Inflammatory macrophage treated with lipopolysaccharide for 4 hours (primary cell): ENCODE data around the gene RAPGEF1.
A peak's percentile ranks its signal among the peaks of the same experiment; 100 is the strongest.

Source experiments
- DNase-seq: peaks from one replicate; pipeline ENCODE4 v3.0.0-alpha.2; 2020

The RAPGEF1 gene

DNA sequence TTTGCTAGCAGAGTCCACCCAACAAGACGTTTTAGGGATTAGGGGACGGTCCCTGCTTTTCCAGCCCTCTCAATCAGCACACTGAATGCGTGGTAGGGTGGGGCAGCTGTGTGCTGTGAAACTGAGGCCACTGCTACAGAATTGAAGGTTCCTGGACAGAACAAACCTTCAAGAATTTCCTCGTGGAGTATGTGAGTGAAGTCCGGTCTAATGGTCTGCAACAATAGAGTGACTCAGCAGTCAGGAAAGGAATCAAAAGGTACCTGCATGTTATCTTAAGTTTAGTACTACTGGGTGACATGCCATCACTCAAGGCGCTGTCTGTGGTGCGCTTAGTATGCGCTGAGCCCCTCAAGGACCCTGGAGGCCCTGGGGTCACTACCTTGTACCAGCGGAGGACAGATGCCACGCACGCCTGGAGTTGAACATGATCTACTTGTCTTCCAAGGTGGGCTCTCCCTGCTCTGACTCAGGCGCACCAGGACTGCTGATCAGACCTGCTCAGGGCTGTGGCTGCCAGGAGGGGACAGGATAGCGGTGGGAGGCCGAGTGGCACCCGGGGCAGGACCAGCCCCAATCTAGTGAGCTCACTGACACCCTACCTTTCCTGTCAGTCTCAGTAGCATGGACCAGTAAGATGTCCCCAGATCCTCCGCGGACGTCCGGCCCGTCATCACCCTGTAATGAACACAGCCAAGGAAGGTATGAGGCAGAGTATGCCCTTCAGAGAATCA, 144.0 kb downstream of the RAPGEF1 start:
- no peak for DNase-seq

DNA sequence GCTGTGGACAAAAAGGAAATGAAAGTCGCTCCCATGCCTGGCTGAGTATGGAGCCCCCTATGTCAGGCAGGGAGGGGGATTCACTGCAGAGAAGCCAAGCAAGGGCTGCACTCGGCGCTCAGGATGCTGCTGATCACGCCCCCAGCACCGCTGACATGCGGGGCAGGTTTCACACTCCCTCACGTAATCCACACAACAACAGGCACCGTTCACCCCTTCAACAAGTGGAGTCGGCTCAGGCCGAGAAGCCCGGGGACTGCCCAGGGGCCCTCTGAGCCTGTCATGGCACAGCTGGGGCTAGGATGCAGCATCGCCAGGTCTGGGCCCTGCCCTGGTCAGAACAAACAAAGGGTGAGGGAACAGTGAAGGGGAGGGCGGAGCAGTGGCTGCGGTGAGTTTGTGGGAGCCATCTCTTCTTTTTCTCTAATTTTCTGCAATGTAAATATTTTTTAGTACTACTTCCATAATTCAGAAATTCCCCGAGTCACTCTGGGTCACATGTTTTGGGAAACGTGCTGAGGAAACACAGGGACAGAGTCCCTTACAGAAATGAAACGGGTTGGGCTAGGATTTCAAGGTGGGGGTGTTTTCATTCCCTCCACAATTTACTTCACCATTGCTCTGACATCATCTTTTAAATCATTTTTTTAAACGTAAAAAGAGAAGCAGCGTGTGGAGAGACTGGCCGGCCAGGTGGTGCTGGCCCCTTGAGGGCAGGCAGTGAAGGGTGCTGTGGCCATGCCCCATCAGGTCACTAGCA, 144.8 kb downstream of the RAPGEF1 start:
- DNase-seq, result peak; percentile 77

DNA sequence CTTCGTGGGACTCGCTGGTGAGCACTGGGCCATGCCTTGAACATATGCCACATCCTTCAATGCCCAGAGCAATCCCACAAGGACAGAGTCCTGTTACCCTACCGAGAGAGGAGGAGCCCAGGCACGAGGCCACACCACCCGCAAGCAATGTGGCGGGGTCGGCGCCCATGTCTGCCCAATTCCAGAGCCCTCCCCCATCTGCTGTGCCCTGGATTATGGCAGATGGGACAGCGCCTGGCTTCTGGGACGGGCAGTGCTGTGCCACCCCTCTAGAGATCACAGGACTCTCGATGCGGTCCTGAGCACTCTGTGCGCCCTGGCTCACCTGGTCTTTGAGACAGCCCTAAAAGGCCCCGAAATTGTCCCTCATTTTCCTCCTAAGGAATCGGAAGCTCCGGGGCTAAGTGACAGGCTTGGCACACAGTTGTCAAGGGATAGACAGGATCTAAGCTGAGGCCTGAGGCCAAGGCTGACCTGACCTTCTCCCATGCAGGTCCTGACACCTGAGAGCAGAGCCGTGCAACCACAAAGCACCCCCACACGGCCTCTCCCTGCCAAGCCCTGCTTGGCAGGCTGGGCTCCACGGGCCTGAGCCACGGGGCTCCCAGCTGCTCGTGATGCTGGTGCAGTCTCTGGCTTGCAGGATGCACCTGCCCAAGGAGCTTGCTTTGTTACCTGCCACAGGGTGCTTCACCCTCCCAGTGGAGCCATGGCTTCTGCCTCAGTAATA, 145.8 kb downstream of the RAPGEF1 start:
- DNase-seq, result no peak

DNA sequence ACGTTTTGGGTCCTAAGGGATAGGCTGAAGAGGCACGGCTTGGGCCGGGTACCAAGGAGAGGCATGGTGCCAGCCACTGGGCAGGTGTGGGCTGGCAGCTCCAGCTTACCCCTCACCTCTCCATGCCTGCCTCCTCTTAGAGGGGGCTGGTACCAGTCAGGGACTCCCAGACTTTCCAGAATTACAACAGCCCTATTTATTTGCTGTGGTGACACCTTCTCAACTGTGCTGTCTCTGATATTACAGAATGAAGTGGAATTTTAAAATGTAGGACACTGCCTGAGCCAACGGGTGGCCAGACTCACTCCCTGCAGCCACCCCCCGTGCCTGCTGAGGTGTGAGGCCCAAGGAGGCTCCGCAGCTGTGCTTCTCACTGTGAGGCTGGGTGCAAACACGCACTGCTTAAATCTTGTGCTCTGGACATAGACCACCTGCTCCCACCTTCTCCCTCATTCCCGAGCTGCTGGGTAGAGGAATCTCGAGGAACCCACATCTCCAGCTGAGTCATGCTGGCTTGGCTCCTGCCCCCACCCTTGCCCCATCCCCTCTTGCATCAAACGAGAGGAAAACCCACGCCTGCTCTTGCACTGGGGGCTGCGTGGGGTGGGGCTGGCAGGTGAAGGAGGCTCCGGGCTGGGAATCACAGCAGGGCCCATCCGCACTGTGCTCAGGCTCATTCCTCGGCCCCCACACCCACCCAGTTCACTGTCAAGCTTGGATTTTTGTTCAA, 146.6 kb downstream of the RAPGEF1 start:
- peak; percentile 45 for DNase-seq

GRCh38 chr9:131591845-131592208, 148.0 kb downstream of the RAPGEF1 start:
- DNase-seq, result no peak

GRCh38 chr9:131590907-131591844, 148.7 kb downstream of the RAPGEF1 start:
- DNase-seq, result peak; percentile 68

GRCh38 chr9:131590449-131590848, 149.4 kb downstream of the RAPGEF1 start:
- DNase-seq, result no peak

DNA sequence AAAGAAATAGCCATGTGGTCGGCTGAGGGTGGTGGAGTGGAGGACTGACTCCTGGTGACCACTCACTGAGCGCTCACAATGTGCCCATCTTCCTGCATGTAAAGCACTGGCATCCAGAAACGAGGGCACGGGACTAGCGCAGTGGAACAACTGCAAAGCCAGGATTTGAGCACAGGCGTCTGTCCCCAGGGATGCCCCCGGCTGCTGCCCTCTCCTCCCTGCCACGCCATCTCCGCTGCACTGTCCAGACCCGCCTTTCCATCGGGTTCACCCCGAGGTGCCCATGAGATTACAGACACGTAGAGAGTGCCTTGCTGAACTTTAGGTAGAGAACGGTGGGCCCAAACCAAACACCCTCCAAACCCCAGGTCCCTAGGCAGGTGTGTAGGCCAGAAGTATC, 149.9 kb downstream of the RAPGEF1 start:
- no peak for DNase-seq

DNA sequence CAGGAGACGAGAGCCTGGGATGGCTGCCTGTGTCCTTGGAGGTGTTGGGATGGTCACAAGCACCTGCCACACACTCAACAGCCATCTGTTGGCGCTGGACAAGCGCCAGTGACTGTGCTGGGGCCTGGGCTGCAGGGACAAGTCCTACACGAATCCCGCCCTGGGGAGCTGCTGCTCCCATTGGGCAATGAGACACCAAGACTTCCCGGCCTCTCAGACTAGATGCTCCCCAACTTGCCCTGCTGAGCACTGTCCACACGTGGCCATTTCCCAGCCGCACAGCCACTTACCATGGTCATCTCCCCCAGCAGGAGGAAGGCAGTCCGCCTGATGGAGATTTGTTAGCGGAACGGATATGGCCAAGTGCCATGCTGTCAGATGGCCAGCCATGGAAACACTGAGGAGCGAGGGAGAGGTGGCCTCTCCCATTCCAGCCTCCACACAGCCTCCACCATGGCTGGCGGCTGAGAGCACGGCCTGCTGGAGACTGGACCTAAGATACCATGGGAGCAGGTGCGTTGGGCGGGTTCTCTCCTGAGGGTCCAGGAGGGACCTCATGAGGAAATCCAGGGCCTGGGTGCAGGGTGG, 150.7 kb downstream of the RAPGEF1 start:
- DNase-seq, result no peak

GRCh38 chr9:131588396-131588795, 151.5 kb downstream of the RAPGEF1 start:
- DNase-seq, result no peak

DNA sequence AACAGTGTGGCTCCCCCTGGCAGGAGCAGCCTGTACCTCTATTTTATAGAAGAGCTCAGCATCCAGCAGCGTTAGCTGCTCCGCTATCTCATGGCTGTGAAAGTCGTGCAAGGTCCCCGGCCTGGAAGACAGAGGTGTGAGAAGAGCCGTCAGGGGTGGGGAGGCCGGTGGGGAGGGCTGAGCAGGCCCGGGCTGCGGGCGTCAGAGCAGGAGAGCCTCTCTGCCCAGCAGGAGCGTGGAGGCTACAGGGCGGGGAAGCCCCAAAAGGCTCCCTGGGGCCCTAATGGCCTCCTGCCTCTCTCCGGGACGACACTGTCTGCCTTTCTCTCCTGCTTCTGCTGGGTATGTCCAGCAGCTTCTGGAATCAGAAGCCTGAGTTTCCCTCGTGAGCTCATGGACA, 152.0 kb downstream of the RAPGEF1 start:
- DNase-seq, result no peak

DNA sequence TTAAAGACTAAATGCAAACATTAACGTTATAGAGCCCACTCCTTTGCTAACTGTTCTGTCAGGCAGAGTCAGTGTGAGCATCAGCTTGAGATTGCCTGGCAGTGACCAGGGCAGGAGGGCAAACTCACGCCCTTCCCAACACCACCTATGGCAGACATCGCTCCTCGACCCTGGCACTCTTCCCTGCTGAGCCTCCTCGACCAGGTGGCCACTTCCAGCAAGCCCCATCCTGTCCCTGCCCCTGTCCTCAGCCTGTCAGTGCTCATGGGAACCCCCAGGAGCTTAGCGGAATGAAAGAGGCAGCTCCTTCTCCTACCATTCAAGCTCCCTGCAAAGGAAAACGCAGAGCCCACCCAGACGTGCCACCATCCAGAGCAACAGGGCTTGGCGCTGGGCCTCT, 152.5 kb downstream of the RAPGEF1 start:
- DNase-seq, result no peak

DNA sequence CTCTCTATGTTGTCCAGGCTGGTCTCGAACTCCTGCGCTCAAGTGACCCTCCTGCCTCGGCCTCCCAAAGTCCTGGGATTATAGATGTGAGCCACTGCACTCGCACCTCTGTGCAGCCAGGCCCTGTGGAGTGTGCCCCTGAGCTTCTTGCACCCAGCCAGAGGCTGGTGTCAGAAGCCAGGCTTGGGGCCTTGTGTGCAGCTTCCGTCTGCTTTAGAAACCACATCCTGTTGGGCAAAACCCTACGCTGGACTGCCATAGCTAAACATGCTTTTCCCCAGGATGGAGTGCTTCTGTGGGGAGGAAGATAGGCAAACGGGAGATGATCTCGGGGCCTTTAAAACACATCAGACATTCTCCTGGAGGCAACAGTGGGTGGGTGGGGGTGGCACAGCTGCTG, 154.5 kb downstream of the RAPGEF1 start:
- DNase-seq, result peak; percentile 72

DNA sequence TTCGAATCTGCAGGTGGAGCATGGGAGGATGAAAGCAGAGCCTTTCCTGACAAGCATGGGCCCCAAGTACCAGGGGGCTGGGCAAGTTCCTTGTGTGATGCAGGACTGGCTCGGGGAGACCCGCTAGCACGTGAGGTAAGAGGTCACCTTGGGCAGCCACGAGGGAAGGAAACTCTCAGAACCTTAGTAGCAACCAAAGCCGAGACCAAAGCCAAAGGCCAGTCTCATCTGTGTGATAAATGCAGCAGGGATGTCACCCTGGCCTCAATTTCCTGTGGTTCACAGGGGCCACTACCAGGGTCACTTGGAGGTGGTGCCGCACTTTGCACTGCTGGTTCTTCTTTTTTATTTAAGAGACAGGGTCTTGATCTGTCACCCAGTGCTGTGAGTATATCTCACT, 155.0 kb downstream of the RAPGEF1 start:
- no peak for DNase-seq

DNA sequence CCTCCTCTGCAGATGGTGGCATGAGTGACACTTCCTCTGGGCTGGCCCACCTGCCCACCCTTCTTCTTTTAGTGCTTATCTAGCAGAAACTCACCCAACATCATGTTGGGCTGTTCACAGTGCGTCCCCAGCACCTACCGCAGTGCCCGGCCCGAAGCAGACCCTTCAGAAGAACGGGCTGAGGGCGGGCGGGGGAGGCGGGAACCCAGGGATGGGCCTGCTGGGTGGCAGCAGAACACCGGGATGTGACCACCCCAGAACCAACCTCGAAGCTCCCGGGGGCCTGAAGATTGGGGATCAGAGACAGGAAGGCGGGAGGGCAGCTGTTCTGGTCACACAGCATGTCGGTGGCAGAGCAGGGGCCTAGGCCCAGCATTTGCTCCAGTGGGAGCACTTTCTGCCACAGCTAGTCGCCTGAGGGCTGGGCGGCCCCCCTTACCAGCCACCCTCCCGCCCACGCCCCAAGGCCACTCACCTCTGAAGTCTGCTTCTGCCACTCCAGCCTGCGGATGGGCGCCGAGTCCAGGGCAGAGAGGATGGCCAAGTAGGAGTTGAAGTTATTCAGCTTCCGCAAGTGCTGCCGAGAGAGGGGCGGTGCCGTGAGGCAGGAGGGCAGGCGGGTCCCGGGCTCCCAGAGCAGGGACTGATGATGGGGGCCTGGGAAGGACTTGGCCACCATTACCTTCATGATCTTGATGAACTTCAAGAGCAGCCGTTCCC, 155.9 kb downstream of the RAPGEF1 start:
- DNase-seq, result no peak

DNA sequence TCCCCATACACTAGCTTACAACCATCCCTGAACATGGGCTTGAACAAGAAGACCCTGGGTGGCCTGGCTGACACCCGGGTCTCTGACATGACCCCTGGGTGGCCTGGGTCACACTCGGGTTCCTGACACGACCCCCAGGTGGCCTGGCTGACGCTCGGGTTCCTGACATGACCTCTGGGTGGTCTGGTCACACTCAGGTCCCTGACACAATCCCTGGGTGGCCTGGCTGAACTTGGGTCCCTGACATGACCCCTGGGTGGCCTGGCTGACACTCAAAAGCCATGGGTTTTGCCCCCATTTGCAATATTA, 156.6 kb downstream of the RAPGEF1 start:
- DNase-seq, result no peak

- no peak for DNase-seq
Measured at GRCh38 chr9:131582466-131583336, 157.2 kb downstream of the RAPGEF1 start.

DNA sequence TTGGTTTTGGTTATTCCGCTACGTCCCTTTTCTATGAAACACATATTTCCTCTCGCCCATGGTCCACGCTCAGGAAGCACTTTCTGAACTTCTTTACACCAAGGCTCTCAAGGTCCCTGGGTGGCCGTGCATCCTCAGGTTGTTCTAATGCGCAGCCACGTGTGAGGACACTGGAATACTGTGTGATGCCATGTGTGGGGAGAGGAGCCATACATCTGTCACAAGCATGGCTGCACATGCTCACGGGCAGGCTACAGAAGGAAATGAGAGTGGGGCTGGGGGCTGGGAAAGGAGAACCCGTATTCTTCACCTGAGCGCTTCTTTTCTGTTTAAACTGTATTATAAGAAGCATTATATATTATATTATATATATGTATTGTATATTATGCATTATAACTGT, 157.8 kb downstream of the RAPGEF1 start:
- no peak for DNase-seq

- no peak for DNase-seq
Measured at GRCh38 chr9:131580358-131580757, 159.5 kb downstream of the RAPGEF1 start.

GRCh38 chr9:131579789-131580211, 160.1 kb downstream of the RAPGEF1 start:
- DNase-seq, result no peak
